ENCODE data around the gene PLK3. TPM values are rescaled to one million over a fixed set of nuclear protein-coding genes. Genes with fewer than 3 reads are reported as not detected.

PLK3 gene
- polyA plus RNA-seq, 1 donor (not counting 4 experiments of a cell fraction or from before 2014, with no cell fraction given) = 34.0 TPM

GRCh38 chr1:44786841-44787426 is 13.2 kb upstream of the PLK3 start:
- Histone ChIP-seq H3K9me3 (ENCODE audit: control insufficient read depth, low read depth, low read length) (no peaks in the 10 kb centered on the region), H2AFZ (ENCODE audit: control insufficient read depth, low read length) (no peak overlapping the region), H4K20me1 (ENCODE audit: control insufficient read depth, extremely low read depth, insufficient read depth, low read length) (no peaks in the 10 kb centered on the region), H3K27ac (ENCODE audit: control insufficient read depth, insufficient read depth, low read length) (no peak overlapping the region), H3K4me3 (ENCODE audit: control insufficient read depth in 2 of 3, extremely low read depth in 1 of 3, insufficient read depth in 2 of 3, low read depth in 1 of 3, low read length in 3 of 3) (no peak overlapping the region), H3K27me3 (ENCODE audit: control insufficient read depth, extremely low read depth, insufficient read depth, low read length) (no peaks in the 10 kb centered on the region), H3K79me2 (ENCODE audit: control insufficient read depth, insufficient read depth, low read length) (no peaks in the 10 kb centered on the region), H3K9me1 (ENCODE audit: control insufficient read depth, extremely low read depth, insufficient read depth, low read length) (no peaks in the 10 kb centered on the region), H3K36me3 (ENCODE audit: control insufficient read depth in 2 of 2, extremely low read depth in 1 of 2, insufficient read depth in 2 of 2, low read length in 2 of 2) (peaks cover 0 to 2% of the 10 kb centered on the region in 2 experiments), H3K9ac (ENCODE audit: control insufficient read depth, extremely low read depth, insufficient read depth, low read length) (no peak overlapping the region), H3K4me1 (ENCODE audit: control insufficient read depth, extremely low read depth, insufficient read depth, low read length) (peaks cover 19% of the 10 kb centered on the region), H3K4me2 (ENCODE audit: control insufficient read depth, extremely low read depth, insufficient read depth, low read depth, low read length) (no peak overlapping the region)
- dilution Hi-C loops (cut with MboI; ENCODE audit: extremely low pct_ligation_motif_present, low sequenced_read_pairs) = no loop called here
- TF ChIP-seq EZH2 (IDR thresholded peaks at IDR 0.05; ENCODE audit: low read length) = no peak
- TF ChIP-seq, protein P1, sequence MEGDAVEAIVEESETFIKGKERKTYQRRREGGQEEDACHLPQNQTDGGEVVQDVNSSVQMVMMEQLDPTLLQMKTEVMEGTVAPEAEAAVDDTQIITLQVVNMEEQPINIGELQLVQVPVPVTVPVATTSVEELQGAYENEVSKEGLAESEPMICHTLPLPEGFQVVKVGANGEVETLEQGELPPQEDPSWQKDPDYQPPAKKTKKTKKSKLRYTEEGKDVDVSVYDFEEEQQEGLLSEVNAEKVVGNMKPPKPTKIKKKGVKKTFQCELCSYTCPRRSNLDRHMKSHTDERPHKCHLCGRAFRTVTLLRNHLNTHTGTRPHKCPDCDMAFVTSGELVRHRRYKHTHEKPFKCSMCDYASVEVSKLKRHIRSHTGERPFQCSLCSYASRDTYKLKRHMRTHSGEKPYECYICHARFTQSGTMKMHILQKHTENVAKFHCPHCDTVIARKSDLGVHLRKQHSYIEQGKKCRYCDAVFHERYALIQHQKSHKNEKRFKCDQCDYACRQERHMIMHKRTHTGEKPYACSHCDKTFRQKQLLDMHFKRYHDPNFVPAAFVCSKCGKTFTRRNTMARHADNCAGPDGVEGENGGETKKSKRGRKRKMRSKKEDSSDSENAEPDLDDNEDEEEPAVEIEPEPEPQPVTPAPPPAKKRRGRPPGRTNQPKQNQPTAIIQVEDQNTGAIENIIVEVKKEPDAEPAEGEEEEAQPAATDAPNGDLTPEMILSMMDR (optimal IDR thresholded peaks at IDR 0.05 in 1 of 3, IDR thresholded peaks at IDR 0.05 in 1 of 3, conservative IDR thresholded peaks at IDR 0.05 in 1 of 3; ENCODE audit: extremely low read depth in 1 of 3, insufficient read depth in 2 of 3, low read length in 3 of 3) = no peak
- no peak for DNase-seq (ENCODE audit: low read depth, low spot score)
- FAIRE-seq = no peak

DNA sequence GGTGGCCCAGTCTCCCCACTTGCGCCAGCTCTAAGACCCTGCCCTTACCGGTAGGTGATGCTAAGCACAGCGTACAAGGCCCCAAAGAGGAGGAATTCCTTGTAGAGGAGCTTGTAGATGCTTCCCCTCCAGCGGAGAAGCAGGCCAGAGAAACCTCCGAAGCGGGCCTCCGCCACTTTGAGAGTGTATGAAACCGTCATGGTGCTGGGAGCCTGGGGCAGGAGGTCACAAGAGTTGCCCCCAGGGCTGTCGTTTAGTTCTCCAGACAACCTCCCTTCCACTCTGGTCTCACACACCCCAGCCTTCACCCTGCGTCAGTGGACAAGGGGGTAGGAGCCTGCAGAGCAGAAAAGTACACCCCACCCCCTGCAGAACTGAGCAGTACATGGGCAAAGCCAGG is 12.7 kb upstream of the PLK3 start:
- Histone ChIP-seq H3K9ac (ENCODE audit: control insufficient read depth, extremely low read depth, insufficient read depth, low read length) (no peak overlapping the region), H3K9me1 (ENCODE audit: control insufficient read depth, extremely low read depth, insufficient read depth, low read length) (no peaks in the 10 kb centered on the region), H2AFZ (ENCODE audit: control insufficient read depth, low read length) (no peak overlapping the region), H3K27me3 (ENCODE audit: control insufficient read depth, extremely low read depth, insufficient read depth, low read length) (no peaks in the 10 kb centered on the region), H4K20me1 (ENCODE audit: control insufficient read depth, extremely low read depth, insufficient read depth, low read length) (no peaks in the 10 kb centered on the region), H3K36me3 (ENCODE audit: control insufficient read depth in 2 of 2, extremely low read depth in 1 of 2, insufficient read depth in 2 of 2, low read length in 2 of 2) (no peaks in the 10 kb centered on the region), H3K9me3 (ENCODE audit: control insufficient read depth, low read depth, low read length) (no peaks in the 10 kb centered on the region), H3K4me3 (ENCODE audit: control insufficient read depth in 2 of 3, extremely low read depth in 1 of 3, insufficient read depth in 2 of 3, low read depth in 1 of 3, low read length in 3 of 3) (no peak overlapping the region), H3K27ac (ENCODE audit: control insufficient read depth, insufficient read depth, low read length) (no peak overlapping the region), H3K4me2 (ENCODE audit: control insufficient read depth, extremely low read depth, insufficient read depth, low read depth, low read length) (no peak overlapping the region), H3K4me1 (ENCODE audit: control insufficient read depth, extremely low read depth, insufficient read depth, low read length) (peaks cover 19% of the 10 kb centered on the region), H3K79me2 (ENCODE audit: control insufficient read depth, insufficient read depth, low read length) (no peaks in the 10 kb centered on the region)
- DNase-seq (ENCODE audit: low read depth, low spot score) = no peak
- TF ChIP-seq, protein P1 (optimal IDR thresholded peaks at IDR 0.05 in 1 of 3, IDR thresholded peaks at IDR 0.05 in 1 of 3, conservative IDR thresholded peaks at IDR 0.05 in 1 of 3; ENCODE audit: extremely low read depth in 1 of 3, insufficient read depth in 2 of 3, low read length in 3 of 3) = no peak
- TF ChIP-seq EZH2 (IDR thresholded peaks at IDR 0.05; ENCODE audit: low read length) = no peak
- dilution Hi-C loops (cut with MboI; ENCODE audit: extremely low pct_ligation_motif_present, low sequenced_read_pairs) = no loop called here
- FAIRE-seq = no peak
